ENCODE results near the gene PRKCH.

PRKCH gene

GRCh38 chr14:61421212-61421923 lies 100.0 kb downstream of the PRKCH start:
- no peaks in the 10 kb centered on the region for H3K79me2 ChIP-seq (ENCODE audit: low read length)
- H3K27me3 ChIP-seq (ENCODE audit: low read depth, low read length), result peaks cover 10% of the 10 kb centered on the region; the same call in 1 of the 2 replicates

DNA sequence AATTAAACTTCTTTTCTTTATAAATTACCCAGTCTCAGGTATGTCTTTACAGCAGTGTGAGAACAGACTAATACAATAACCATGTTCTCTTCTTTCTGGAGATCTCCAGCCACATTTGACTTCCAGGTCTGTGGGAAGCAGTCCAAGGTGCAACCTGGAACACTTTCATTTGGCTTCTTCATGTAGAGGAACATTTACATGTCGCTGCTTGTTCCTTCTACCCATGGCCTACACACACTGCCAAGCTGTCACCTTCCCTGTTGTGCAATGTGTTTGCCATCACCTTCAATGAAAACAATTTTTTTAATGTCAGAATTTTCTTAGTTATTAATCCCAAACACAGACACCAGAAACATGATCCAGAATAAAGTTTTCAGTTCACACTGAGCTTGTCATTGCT lies 104.7 kb downstream of the PRKCH start:
- TF ChIP-seq, protein P1, sequence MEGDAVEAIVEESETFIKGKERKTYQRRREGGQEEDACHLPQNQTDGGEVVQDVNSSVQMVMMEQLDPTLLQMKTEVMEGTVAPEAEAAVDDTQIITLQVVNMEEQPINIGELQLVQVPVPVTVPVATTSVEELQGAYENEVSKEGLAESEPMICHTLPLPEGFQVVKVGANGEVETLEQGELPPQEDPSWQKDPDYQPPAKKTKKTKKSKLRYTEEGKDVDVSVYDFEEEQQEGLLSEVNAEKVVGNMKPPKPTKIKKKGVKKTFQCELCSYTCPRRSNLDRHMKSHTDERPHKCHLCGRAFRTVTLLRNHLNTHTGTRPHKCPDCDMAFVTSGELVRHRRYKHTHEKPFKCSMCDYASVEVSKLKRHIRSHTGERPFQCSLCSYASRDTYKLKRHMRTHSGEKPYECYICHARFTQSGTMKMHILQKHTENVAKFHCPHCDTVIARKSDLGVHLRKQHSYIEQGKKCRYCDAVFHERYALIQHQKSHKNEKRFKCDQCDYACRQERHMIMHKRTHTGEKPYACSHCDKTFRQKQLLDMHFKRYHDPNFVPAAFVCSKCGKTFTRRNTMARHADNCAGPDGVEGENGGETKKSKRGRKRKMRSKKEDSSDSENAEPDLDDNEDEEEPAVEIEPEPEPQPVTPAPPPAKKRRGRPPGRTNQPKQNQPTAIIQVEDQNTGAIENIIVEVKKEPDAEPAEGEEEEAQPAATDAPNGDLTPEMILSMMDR (IDR thresholded peaks at IDR 0.05; ENCODE audit: low read depth, low read length), result no peak
- no peak for TF ChIP-seq EZH2phosphoT487 (IDR thresholded peaks at IDR 0.05; ENCODE audit: low read depth)
- H4K20me1 ChIP-seq (ENCODE audit: insufficient read depth, low read length), result no peaks in the 10 kb centered on the region
- H2AFZ ChIP-seq (ENCODE audit: low read depth, low read length), result no peak overlapping the region
- no peak overlapping the region for H3K9ac ChIP-seq (ENCODE audit: low read length)
- H3K9me3 ChIP-seq (ENCODE audit: insufficient read depth, low read length), result no peaks in the 10 kb centered on the region
- H3K27ac ChIP-seq (ENCODE audit: low read length), result no peak overlapping the region
- no peaks in the 10 kb centered on the region for H3K4me1 ChIP-seq (ENCODE audit: low read length)
- no peaks in the 10 kb centered on the region for H3K27me3 ChIP-seq (ENCODE audit: low read depth, low read length)
- H3K79me2 ChIP-seq (ENCODE audit: low read length), result no peaks in the 10 kb centered on the region
- no peaks in the 10 kb centered on the region for H3K36me3 ChIP-seq (replicated peaks; ENCODE audit: low read depth, low read length)
- H3K4me2 ChIP-seq (ENCODE audit: low read length), result no peak overlapping the region
- no peak overlapping the region for H3K4me3 ChIP-seq (ENCODE audit: low read length)

More at GRCh38 chr14:61421212-61421923, 100.0 kb downstream of the PRKCH start:
- TF ChIP-seq, protein P1 (IDR thresholded peaks at IDR 0.05; ENCODE audit: low read depth, low read length), result no peak
- no peak for TF ChIP-seq EZH2phosphoT487 (IDR thresholded peaks at IDR 0.05; ENCODE audit: low read depth)
- H3K36me3 ChIP-seq (replicated peaks; ENCODE audit: low read depth, low read length), result no peaks in the 10 kb centered on the region
- no peaks in the 10 kb centered on the region for H3K9me3 ChIP-seq (ENCODE audit: insufficient read depth, low read length)
- no peak overlapping the region for H2AFZ ChIP-seq (ENCODE audit: low read depth, low read length)
- H3K4me3 ChIP-seq (ENCODE audit: low read length), result no peak overlapping the region
- H4K20me1 ChIP-seq (ENCODE audit: insufficient read depth, low read length), result no peaks in the 10 kb centered on the region
- no peak overlapping the region for H3K9ac ChIP-seq (ENCODE audit: low read length)
- no peak overlapping the region for H3K4me2 ChIP-seq (ENCODE audit: low read length)
- H3K27ac ChIP-seq (ENCODE audit: low read length), result no peak overlapping the region
- no peaks in the 10 kb centered on the region for H3K4me1 ChIP-seq (ENCODE audit: low read length)

DNA sequence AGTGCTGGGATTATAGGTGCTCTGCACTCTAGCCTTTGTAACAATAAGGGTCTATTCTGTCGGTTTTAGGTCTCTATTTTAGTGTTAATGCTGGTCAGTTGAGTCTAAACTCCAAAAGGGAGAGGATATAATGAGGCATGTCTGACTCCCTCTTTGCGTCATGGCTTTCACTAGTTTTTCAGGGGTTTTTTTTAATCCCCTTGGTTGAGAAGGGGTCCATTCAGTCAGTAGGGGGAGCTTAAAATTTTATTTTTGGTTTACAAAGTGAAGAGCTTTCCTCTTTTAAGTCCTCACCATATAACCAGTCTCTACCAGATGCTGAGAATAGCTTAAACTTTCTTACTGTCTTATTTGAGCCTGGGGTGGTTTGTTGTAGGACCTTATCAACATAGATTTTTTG lies 106.9 kb downstream of the PRKCH start:
- TF ChIP-seq EZH2phosphoT487 (IDR thresholded peaks at IDR 0.05; ENCODE audit: low read depth), result no peak
- TF ChIP-seq, protein P1 (IDR thresholded peaks at IDR 0.05; ENCODE audit: low read depth, low read length), result no peak
- no peak overlapping the region for H2AFZ ChIP-seq (ENCODE audit: low read depth, low read length)
- no peaks in the 10 kb centered on the region for H3K79me2 ChIP-seq (ENCODE audit: low read length)
- peaks cover 7% of the 10 kb centered on the region for H3K27me3 ChIP-seq (ENCODE audit: low read depth, low read length)
- H3K4me3 ChIP-seq (ENCODE audit: low read length), result no peak overlapping the region
- H3K27ac ChIP-seq (ENCODE audit: low read length), result no peak overlapping the region
- H3K4me1 ChIP-seq (ENCODE audit: low read length), result no peaks in the 10 kb centered on the region
- H3K4me2 ChIP-seq (ENCODE audit: low read length), result no peak overlapping the region
- H3K9me3 ChIP-seq (ENCODE audit: insufficient read depth, low read length), result no peaks in the 10 kb centered on the region
- no peak overlapping the region for H3K9ac ChIP-seq (ENCODE audit: low read length)
- no peaks in the 10 kb centered on the region for H3K36me3 ChIP-seq (replicated peaks; ENCODE audit: low read depth, low read length)
- H4K20me1 ChIP-seq (ENCODE audit: insufficient read depth, low read length), result no peaks in the 10 kb centered on the region

- H3K79me2 ChIP-seq (ENCODE audit: low read length), result no peaks in the 10 kb centered on the region
- no peak overlapping the region for H2AFZ ChIP-seq (ENCODE audit: low read depth, low read length)
- peaks cover 18% of the 10 kb centered on the region for H3K27me3 ChIP-seq (ENCODE audit: low read depth, low read length)
- H3K4me3 ChIP-seq (ENCODE audit: low read length), result no peak overlapping the region
- no peaks in the 10 kb centered on the region for H3K36me3 ChIP-seq (replicated peaks; ENCODE audit: low read depth, low read length)
- H3K4me1 ChIP-seq (ENCODE audit: low read length), result no peaks in the 10 kb centered on the region
- no peaks in the 10 kb centered on the region for H3K9me3 ChIP-seq (ENCODE audit: insufficient read depth, low read length)
- no peak overlapping the region for H3K9ac ChIP-seq (ENCODE audit: low read length)
- H4K20me1 ChIP-seq (ENCODE audit: insufficient read depth, low read length), result no peaks in the 10 kb centered on the region
- no peak overlapping the region for H3K4me2 ChIP-seq (ENCODE audit: low read length)
- no peak overlapping the region for H3K27ac ChIP-seq (ENCODE audit: low read length)
- TF ChIP-seq EZH2phosphoT487 (IDR thresholded peaks at IDR 0.05; ENCODE audit: low read depth), result no peak
- TF ChIP-seq, protein P1 (IDR thresholded peaks at IDR 0.05; ENCODE audit: low read depth, low read length), result no peak
Observed at GRCh38 chr14:61429316-61429715, 107.9 kb downstream of the PRKCH start.
